Activated naive CD8-positive, alpha-beta T cell treated with anti-CD3 and anti-CD28 coated beads, Interleukin-2, amount 10 ng/mL, durations not matched to agents 7 days and 5 days (primary cell): ENCODE data around the gene PTPRM. TPM values are rescaled to one million over a fixed set of nuclear protein-coding genes. Genes with fewer than 3 reads are reported as not detected.

Experiments used
- ATAC-seq: fragments of 150-1000 bp; cut with Tn5 transposase; one replicate; pipeline ENCODE4 v1.10.0; 2021; ENCODE audit warnings: low read depth, moderate library complexity
- POLR2A ChIA-PET: fragments of 350-600 bp; sonication (Branson Sonifier 250); formaldehyde crosslinking; loops from one replicate; lab custom pipeline; 2021; ENCODE audit warnings: antibody characterized with exemption; lab: Charles Lee
- DNase-seq: peaks from one replicate; pipeline ENCODE4 v3.0.0; 2021
- H3K27ac Mint-ChIP-seq: one replicate; pipeline ENCODE4 v1.8.0; 2022; ENCODE audit warnings: mild to moderate bottlenecking, mixed read lengths
- H3K27me3 Mint-ChIP-seq: one replicate; pipeline ENCODE4 v1.8.0; 2022; ENCODE audit warnings: mild to moderate bottlenecking, moderate library complexity, mixed read lengths
- H3K36me3 Mint-ChIP-seq: one replicate; pipeline ENCODE4 v1.8.0; 2021; ENCODE audit warnings: mild to moderate bottlenecking, mixed read lengths
- H3K4me1 Mint-ChIP-seq: one replicate; pipeline ENCODE4 v1.8.0; 2021; ENCODE audit warnings: mixed read lengths
- H3K4me3 Mint-ChIP-seq: one replicate; pipeline ENCODE4 v1.8.0; 2022; ENCODE audit warnings: mild to moderate bottlenecking, moderate library complexity, mixed read lengths
- H3K9me3 Mint-ChIP-seq: one replicate; pipeline ENCODE4 v1.8.0; 2021; ENCODE audit warnings: mixed read lengths
- total RNA-seq, 2 experiments: library from RNA; stranded (reverse); gene quantifications; one replicate each; pipeline ENCODE4 v1.2.3, GENCODE V29; 2021

Gene PTPRM
- total RNA-seq, 2 experiments from 2014 or later = 6.5 to 6.6 TPM

- H3K4me3 Mint-ChIP-seq = no peak overlapping the region
- ATAC-seq (no peak), DNase-seq (no peak)
- H3K27me3 Mint-ChIP-seq = no peaks in the 10 kb centered on the region
- H3K9me3 Mint-ChIP-seq = no peaks in the 10 kb centered on the region
- H3K4me1 Mint-ChIP-seq = no peaks in the 10 kb centered on the region
- H3K27ac Mint-ChIP-seq = no peak overlapping the region
- H3K36me3 Mint-ChIP-seq = no peaks in the 10 kb centered on the region
- POLR2A ChIA-PET = no interaction called here
These were observed 444.2 kb downstream of the PTPRM start for GRCh38 chr18:8011361-8011760.

GRCh38 chr18:8011906-8012305, 444.8 kb downstream of the PTPRM start:
- Mint-ChIP-seq H3K36me3 (no peaks in the 10 kb centered on the region), H3K27me3 (no peaks in the 10 kb centered on the region), H3K4me1 (no peaks in the 10 kb centered on the region), H3K4me3 (no peak overlapping the region), H3K27ac (no peak overlapping the region), H3K9me3 (no peaks in the 10 kb centered on the region)
- DNase-seq (no peak), ATAC-seq (no peak)
- POLR2A ChIA-PET = no interaction called here

GRCh38 chr18:8018701-8019331, 451.7 kb downstream of the PTPRM start:
- no peak for ATAC-seq
- no peak for DNase-seq
- POLR2A ChIA-PET = no interaction called here
- Mint-ChIP-seq H3K9me3 (no peaks in the 10 kb centered on the region), H3K4me3 (no peak overlapping the region), H3K4me1 (no peaks in the 10 kb centered on the region), H3K36me3 (no peaks in the 10 kb centered on the region), H3K27ac (no peak overlapping the region), H3K27me3 (no peaks in the 10 kb centered on the region)

GRCh38 chr18:8019600-8019999, 452.5 kb downstream of the PTPRM start:
- DNase-seq (no peak), ATAC-seq (no peak)
- H3K4me3 Mint-ChIP-seq = no peak overlapping the region
- POLR2A ChIA-PET = no interaction called here
- no peaks in the 10 kb centered on the region for H3K27me3 Mint-ChIP-seq
- no peak overlapping the region for H3K27ac Mint-ChIP-seq
- H3K4me1 Mint-ChIP-seq = no peaks in the 10 kb centered on the region
- H3K36me3 Mint-ChIP-seq = no peaks in the 10 kb centered on the region
- no peaks in the 10 kb centered on the region for H3K9me3 Mint-ChIP-seq

GRCh38 chr18:8020132-8020846, 453.2 kb downstream of the PTPRM start:
- H3K4me3 Mint-ChIP-seq = no peak overlapping the region
- no peak for ATAC-seq
- no peak overlapping the region for H3K27ac Mint-ChIP-seq
- no peaks in the 10 kb centered on the region for H3K27me3 Mint-ChIP-seq
- POLR2A ChIA-PET = no interaction called here
- no peaks in the 10 kb centered on the region for H3K36me3 Mint-ChIP-seq
- H3K4me1 Mint-ChIP-seq = no peaks in the 10 kb centered on the region
- H3K9me3 Mint-ChIP-seq = no peaks in the 10 kb centered on the region
- no peak for DNase-seq

- Mint-ChIP-seq H3K4me3 (no peak overlapping the region), H3K36me3 (no peaks in the 10 kb centered on the region), H3K9me3 (peaks cover 1% of the 10 kb centered on the region), H3K27ac (no peak overlapping the region), H3K4me1 (no peaks in the 10 kb centered on the region), H3K27me3 (no peaks in the 10 kb centered on the region)
- DNase-seq (no peak), ATAC-seq (no peak)
- POLR2A ChIA-PET = no interaction called here
These were observed 461.9 kb downstream of the PTPRM start for GRCh38 chr18:8029061-8029460.

GRCh38 chr18:8029731-8030130, 462.6 kb downstream of the PTPRM start:
- no peak for ATAC-seq
- POLR2A ChIA-PET = no interaction called here
- no peaks in the 10 kb centered on the region for H3K4me1 Mint-ChIP-seq
- H3K4me3 Mint-ChIP-seq = no peak overlapping the region
- no peaks in the 10 kb centered on the region for H3K36me3 Mint-ChIP-seq
- no peaks in the 10 kb centered on the region for H3K27me3 Mint-ChIP-seq
- H3K9me3 Mint-ChIP-seq = peaks cover 1% of the 10 kb centered on the region
- no peak for DNase-seq
- H3K27ac Mint-ChIP-seq = no peak overlapping the region

GRCh38 chr18:8030201-8030600, 463.1 kb downstream of the PTPRM start:
- Mint-ChIP-seq H3K27me3 (no peaks in the 10 kb centered on the region), H3K27ac (no peak overlapping the region), H3K9me3 (peaks cover 1% of the 10 kb centered on the region), H3K4me1 (no peaks in the 10 kb centered on the region), H3K36me3 (no peaks in the 10 kb centered on the region), H3K4me3 (no peak overlapping the region)
- DNase-seq (no peak), ATAC-seq (no peak)
- POLR2A ChIA-PET = no interaction called here

- Mint-ChIP-seq H3K27me3 (no peaks in the 10 kb centered on the region), H3K9me3 (peaks cover 1% of the 10 kb centered on the region), H3K4me1 (no peaks in the 10 kb centered on the region), H3K36me3 (no peaks in the 10 kb centered on the region), H3K27ac (no peak overlapping the region), H3K4me3 (no peak overlapping the region)
- POLR2A ChIA-PET = no interaction called here
- no peak for DNase-seq
- no peak for ATAC-seq
These were observed 464.4 kb downstream of the PTPRM start for GRCh38 chr18:8031496-8031895.

GRCh38 chr18:8034674-8035073, 467.6 kb downstream of the PTPRM start:
- Mint-ChIP-seq H3K4me1 (no peaks in the 10 kb centered on the region), H3K36me3 (no peaks in the 10 kb centered on the region), H3K27me3 (no peaks in the 10 kb centered on the region), H3K9me3 (no peaks in the 10 kb centered on the region), H3K27ac (no peak overlapping the region), H3K4me3 (no peak overlapping the region)
- ATAC-seq (no peak), DNase-seq (no peak)
- POLR2A ChIA-PET = no interaction called here

GRCh38 chr18:8036551-8036950, 469.4 kb downstream of the PTPRM start:
- Mint-ChIP-seq H3K27ac (no peak overlapping the region), H3K27me3 (no peaks in the 10 kb centered on the region), H3K4me1 (no peaks in the 10 kb centered on the region), H3K9me3 (no peaks in the 10 kb centered on the region), H3K36me3 (no peaks in the 10 kb centered on the region), H3K4me3 (no peak overlapping the region)
- POLR2A ChIA-PET = no interaction called here
- ATAC-seq = no peak
- DNase-seq = no peak

- DNase-seq (no peak), ATAC-seq (no peak)
- H3K27me3 Mint-ChIP-seq = no peaks in the 10 kb centered on the region
- no peaks in the 10 kb centered on the region for H3K4me1 Mint-ChIP-seq
- H3K9me3 Mint-ChIP-seq = no peaks in the 10 kb centered on the region
- H3K4me3 Mint-ChIP-seq = no peak overlapping the region
- POLR2A ChIA-PET = no interaction called here
- no peaks in the 10 kb centered on the region for H3K36me3 Mint-ChIP-seq
- no peak overlapping the region for H3K27ac Mint-ChIP-seq
These were observed 470.2 kb downstream of the PTPRM start for GRCh38 chr18:8037296-8037695.

- Mint-ChIP-seq H3K4me1 (no peaks in the 10 kb centered on the region), H3K9me3 (no peaks in the 10 kb centered on the region), H3K27ac (no peak overlapping the region), H3K4me3 (no peak overlapping the region), H3K36me3 (no peaks in the 10 kb centered on the region), H3K27me3 (no peaks in the 10 kb centered on the region)
- DNase-seq (no peak), ATAC-seq (no peak)
- POLR2A ChIA-PET = no interaction called here
These were observed 472.9 kb downstream of the PTPRM start for GRCh38 chr18:8040021-8040420.

GRCh38 chr18:8041526-8042111, 474.5 kb downstream of the PTPRM start:
- H3K4me1 Mint-ChIP-seq = no peaks in the 10 kb centered on the region
- H3K36me3 Mint-ChIP-seq = no peaks in the 10 kb centered on the region
- no peak for ATAC-seq
- DNase-seq = no peak
- no peak overlapping the region for H3K4me3 Mint-ChIP-seq
- no peaks in the 10 kb centered on the region for H3K9me3 Mint-ChIP-seq
- H3K27ac Mint-ChIP-seq = no peak overlapping the region
- no peaks in the 10 kb centered on the region for H3K27me3 Mint-ChIP-seq
- POLR2A ChIA-PET = no interaction called here
